ENCODE measurements around the gene SLC9A6.
A peak's percentile ranks its signal among the peaks of the same experiment; 100 is the strongest.

SLC9A6 gene

DNA sequence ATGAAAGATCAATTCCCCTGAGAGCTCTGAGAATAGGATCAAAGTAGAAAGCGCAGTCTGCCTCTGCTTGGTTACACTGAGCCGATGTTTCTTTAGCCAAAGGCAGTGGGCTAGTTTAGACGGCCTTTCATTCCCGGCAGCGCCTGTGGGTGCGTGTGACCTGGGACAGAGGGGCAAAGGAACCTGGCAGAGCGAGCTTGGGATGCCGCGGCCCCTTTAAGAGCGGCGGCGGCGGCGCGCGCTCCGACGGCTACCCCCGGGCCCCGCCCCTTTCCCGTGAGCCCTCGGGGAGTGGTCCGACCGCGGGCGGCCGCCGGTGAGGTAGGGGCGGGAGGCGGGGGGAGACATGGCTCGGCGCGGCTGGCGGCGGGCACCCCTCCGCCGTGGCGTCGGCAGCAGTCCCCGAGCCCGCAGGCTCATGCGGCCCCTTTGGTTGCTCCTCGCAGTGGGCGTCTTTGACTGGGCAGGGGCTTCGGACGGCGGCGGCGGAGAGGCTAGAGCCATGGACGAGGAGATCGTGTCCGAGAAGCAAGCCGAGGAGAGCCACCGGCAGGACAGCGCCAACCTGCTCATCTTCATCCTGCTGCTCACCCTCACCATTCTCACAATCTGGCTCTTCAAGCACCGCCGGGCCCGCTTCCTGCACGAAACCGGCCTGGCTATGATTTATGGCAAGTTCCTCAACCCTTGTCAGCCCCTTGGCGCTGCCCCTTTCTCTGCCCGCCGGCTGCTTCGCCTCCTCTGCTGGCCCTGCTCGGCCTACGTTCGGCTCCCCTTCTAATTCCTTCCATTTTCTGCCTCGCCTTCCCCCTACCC, at the start of gene SLC9A6:
Gene SLC9A6 (plus strand): TSS at position 279 of the 816 bp plus-strand sequence. CDS start 224 bp downstream, at position 503.
- DNase-seq, result peak; percentile 60

DNA sequence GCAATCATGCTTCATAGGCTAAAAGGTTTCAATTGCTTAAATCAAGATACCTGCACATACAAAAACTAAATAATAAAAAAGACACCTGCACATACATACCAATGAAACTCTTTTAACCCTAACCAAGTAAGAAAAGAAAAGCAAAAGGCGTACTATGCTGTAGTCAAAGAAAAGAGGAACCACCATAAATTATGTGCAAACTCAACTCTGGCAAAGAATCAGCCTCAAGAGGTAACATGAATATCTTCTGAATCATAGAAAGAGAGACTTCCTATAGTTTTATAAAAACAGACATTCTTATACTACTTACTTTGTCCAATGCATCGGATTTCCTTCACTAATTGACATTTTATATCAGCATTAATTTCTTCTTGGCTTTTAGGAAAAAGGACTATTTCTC, 40.7 kb upstream of the SLC9A6 start:
- DNase-seq, result no peak

DNA sequence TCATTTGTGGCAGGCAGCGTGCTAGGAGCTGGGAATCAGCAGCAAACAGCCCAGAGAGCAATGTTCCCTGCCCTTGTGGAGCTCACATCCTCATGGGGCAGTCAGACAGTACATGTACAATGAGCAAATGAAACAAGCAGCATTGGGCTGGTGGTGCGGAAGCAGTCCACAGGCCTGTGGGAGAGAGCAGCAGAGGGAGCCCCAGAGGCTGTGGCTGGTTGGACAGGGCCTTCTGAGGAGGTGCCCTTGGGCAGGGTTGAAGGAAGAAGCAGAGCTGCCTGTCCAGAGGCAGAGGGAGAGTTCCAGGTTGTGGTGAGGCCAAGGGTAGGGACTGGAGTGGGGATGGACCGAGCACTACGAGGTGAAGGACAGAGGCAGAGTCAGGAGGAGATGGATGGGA, 33.9 kb upstream of the SLC9A6 start:
- no peak for DNase-seq

DNA sequence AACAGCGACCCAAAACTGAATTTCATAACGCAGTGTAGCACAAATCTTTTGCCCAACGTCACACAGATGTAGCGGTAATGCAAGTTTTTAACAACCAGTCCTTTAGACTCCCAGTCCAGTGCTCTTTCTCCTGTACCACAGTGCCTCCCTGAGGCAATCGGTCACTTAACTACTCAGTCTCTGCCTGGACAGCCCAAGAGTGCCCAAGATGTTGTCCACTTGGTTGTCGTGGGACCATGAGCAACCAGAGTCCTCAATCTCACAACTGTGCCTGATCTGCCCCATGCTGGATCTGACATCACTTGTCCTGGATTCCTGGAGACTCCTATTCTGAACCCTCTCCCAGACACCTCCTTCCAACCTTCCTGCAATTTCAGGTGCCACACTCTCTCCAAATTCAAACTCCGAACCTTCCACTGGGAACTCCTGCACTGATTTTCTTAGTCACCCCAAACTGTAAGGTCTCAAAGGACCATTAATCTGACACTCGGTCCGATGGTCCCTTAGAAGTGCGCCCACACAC, 12.1 kb upstream of the SLC9A6 start:
- DNase-seq, result no peak

GRCh38 chrX:135973548-135974278, 11.5 kb upstream of the SLC9A6 start, which contains the start of gene MMGT1:
MMGT1 (minus strand) TSS chrX:135973988; CDS start chrX:135973675, 313 bp downstream.
- peak; percentile 74 for DNase-seq

DNA sequence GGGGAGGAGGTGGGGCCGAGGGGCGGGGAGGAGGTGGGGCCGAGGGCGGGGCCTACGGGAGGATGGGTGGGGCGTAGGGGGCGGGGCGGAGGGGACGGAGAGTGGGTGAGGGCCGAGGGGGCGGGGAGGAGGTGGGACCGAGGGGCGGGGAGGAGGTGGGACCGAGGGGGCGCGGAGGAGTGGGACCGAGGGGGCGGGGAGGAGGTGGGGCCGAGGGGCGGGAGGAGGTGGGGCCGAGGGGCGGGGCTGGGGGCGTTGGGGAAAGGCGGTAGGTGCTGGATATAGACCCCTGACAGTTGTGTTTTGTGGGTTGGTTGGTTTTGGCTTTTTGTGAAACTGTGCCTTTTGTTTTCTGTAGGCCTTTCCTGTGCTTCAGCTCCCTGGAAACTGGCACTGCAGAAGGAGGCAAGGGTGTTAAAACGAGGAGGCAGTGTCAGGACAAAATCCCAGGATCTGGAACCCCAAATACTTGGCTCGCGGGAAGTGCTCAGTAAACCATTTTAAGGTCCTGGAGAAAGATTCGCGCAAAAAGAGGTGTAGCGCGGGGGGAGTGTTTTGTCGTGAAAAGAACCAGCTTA, 10.9 kb upstream of the SLC9A6 start:
- no peak for DNase-seq

DNA sequence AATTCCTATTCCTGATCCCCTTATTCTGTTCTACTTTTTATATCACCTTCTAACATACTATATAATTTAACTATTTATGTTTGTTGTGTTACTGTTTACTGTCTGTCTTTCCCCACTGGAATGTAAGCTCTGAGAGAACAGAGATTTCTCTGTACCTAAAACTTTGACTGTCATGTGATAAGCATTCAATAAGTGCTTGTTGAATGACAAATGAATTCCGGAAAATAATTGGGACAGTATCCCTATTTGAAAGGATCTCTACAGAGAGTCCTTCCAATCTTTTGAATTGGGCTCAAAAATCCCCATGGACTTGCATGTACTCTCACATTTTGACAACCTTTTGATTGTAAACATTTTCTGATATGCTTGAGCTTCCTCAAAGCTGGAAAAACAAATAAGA, 9.8 kb upstream of the SLC9A6 start:
- DNase-seq, result no peak

DNA sequence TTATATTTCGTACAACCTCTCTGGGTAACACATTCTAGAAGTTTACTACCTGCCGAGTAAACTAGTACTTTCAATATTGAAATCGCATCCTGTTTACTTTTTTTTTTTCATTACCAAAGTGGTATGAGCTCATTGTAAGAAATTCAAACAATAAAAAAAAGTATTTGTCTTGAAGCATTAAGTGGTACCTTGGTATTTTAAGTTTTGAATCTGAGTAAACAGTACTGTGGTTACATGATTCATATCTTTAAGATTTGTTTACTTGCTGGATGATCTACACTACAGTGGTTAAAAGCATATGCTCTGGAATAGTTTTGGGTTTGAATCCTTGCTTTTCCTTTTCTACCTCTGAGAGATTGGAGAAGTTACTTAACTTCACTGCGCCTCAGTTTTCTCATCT, 7.6 kb upstream of the SLC9A6 start:
- DNase-seq, result no peak

DNA sequence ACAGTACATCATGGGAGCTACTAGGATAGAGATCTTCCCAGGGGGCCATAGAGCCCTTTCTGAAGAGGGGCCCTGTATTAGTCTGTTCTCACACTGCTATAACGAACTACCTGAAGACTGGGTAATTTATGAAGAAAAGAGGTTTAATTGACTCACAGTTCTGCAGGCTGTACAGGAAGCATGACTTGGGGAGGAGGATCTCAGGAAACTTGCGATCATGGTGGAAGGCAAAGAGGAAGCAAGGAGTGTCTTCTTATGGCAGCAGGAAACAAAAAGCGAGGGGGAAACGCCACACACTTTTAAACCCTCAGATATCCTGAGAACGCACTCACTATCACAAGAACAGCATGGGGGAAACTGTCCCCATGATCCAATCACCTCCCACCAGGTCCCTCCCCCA, 4.2 kb upstream of the SLC9A6 start:
- no peak for DNase-seq

DNA sequence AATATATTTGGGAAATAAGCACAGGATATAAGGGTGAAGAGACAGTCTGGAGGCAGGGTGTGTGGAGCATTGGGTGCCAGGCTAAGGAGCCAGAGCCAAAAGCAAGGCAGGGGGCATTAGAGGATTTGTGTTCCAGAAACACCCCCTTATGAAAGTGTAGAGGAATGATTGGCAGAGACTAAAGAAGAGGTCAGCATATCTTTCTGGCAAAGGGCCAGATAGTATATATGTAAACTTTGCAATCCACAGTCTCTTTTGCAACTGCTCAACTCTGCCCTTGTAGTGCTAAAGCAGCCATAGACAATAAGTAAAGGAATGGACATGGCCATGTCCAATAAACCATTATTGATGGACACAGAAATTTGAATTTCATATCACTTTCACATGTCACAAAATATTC, 3.6 kb upstream of the SLC9A6 start:
- no peak for DNase-seq

DNA sequence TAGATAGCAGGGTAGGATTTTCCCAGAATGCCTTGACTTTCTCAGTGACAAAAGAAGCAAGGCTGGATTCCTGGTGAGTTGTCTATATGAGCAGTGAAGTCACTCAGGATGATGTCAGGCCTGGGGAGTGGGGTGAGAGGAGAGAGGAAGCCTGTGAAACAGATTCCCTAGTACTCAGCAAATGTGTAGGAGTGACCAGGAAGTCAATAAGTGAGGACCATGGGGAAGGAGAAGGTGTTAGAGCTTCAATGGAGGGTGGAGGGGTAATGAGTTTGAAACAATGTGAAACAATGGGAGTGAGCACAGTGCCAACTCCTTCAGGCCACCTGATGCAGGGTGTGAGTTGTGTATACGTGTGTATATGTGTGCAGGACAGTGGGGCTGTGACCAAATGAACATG, 2.4 kb upstream of the SLC9A6 start:
- no peak for DNase-seq

DNA sequence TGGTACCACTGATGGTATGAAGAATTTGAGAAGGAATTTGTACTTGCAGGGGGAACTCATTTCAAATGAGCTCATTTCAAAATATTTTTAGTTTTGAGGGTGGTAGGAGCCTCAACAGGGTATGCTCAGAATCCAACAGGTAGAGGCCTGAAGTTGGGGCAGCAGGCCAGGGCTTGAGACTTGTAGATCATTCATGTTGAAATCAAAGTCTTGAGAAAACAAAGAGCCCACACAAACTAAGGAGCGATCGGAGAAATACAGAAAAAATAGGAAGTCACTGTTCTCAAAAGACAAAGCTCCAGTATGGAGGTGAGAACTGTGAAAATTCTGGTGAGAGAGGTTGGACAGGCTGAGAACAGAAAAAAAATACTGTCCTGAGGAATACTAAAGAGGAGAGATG, 979 bp upstream of the SLC9A6 start:
- DNase-seq, result no peak

GRCh38 chrX:135984791-135985156, 461 bp upstream of the SLC9A6 start:
- DNase-seq, result no peak

- DNase-seq, result no peak
These were observed 707 bp downstream of the SLC9A6 start for GRCh38 chrX:135985973-135986310.

GRCh38 chrX:135988245-135988644, 3.0 kb downstream of the SLC9A6 start:
- no peak for DNase-seq

DNA sequence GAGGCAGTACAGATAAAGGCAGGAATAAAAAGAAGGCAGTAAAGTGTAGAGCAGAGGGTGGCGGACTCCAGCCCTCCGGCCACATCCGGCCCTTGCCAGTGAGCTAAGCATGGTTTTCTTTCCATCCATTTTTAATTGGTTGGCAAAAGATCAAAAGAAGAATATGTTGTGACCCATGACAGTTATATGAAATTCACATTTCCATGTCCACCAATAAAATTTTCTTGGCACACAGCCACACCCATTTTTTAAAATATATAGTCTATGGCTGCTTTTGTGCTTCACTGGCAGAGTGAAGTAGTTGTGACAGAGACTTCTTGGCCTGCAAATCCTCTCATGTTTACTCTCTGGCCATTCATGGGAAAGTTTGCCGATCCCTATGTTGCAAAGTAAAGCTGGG, 29.8 kb downstream of the SLC9A6 start:
- no peak for DNase-seq

GRCh38 chrX:136016881-136017280, 31.6 kb downstream of the SLC9A6 start:
- DNase-seq, result no peak

DNA sequence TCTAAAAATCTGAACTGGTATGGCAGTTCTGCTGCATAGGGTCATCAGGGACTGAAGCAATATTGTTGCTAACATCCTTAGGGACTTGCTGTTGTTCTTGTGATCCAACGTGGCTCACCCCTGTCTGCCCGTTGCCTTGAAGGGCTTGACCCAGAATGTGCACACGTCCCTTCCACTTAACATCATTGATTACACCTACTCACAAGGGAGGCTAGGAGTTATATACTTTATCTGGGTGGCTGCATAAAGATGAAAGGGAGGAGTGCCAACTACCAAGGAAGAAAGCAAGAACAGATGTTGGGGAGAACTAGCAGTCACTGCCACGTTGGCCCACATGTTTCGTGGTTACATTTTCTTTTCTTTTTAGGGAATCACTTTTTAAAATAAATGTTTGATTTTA, 34.0 kb downstream of the SLC9A6 start:
- no peak for DNase-seq

DNA sequence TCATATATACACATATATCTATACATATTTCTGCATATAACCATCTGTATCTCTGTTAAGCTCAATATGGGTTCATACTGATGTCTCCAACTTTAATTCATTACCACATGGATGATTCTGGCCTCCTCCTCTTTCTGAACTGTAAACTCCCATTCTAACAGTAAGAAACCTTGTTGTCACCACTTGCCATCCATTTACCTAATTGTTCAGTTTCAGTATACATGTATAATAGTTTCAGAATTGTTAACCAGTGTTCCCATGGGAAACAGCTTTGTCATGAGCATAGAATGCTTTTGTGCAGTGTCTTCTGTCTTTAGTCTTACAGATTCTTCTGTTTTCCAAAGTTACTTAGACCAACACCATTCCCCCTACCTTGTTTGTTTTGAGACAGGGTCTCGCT, 35.9 kb downstream of the SLC9A6 start:
- DNase-seq, result no peak

DNA sequence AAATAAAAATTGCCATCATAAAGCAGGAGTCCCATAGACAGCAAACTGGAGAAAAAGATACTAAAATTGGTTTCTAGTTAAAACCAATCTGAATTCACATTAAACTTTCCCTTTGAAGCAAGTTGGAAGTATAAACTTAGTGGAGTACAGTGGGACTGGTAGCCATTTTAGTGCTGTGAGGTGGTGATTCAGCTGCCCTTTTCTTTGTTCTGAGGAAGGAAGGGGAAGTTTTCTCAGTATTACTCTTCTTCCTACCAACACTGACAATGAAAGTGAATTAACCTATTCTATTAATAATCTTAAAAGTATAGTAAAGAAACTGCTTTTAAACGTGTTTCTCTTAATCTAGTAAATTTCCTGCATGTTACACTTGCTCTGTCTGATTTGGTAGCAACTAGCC, 36.7 kb downstream of the SLC9A6 start:
- no peak for DNase-seq

DNA sequence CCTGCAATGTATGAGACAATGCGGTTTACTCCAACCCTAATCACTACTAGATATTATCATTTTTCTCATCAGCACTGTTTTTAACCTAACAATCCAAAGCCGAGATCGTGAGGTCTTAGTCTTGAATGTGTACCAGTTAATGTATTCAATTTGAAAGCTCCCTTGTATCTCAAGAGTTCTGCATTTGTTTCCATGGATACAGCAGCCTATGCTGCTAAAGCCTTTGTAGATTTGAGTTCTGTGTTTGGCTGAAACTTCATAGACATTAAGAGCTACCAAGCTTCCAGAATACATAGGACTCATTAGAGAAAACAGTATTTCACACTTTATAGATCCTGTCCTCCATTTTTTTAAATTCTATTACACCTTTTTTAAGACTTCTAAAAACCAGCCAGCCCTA, 39.9 kb downstream of the SLC9A6 start:
- DNase-seq, result no peak

GRCh38 chrX:136028383-136028984, 43.2 kb downstream of the SLC9A6 start:
- DNase-seq, result no peak

GRCh38 chrX:136029766-136030165, 44.5 kb downstream of the SLC9A6 start:
- DNase-seq, result no peak
